Suppressor macrophage treated with lipopolysaccharide for 4 hours (primary cell): ENCODE data around the gene NPAS2.

ENCODE experiments used
- DNase-seq: peaks from one replicate; pipeline ENCODE4 v3.0.0-alpha.2; 2020

Gene NPAS2

DNA sequence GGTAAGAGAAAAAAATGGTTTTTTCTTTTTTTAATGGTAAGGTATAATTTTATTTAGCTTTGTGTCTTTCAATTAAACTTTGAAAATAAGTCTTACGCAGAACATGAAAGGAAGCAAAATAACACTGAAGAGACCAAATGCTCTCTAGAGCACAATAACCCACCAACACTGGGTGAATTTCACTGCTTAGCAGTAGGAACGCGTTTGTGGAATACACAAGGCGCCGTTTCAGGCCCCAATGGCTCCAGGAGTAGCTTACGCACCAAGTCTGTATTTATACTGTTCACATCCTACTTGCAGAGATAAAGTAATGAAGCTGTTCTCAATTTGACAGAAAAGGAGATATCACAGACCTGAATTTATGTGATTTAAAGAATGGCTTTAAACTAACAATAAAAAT, 205.6 kb downstream of the NPAS2 start:
- DNase-seq = no peak

DNA sequence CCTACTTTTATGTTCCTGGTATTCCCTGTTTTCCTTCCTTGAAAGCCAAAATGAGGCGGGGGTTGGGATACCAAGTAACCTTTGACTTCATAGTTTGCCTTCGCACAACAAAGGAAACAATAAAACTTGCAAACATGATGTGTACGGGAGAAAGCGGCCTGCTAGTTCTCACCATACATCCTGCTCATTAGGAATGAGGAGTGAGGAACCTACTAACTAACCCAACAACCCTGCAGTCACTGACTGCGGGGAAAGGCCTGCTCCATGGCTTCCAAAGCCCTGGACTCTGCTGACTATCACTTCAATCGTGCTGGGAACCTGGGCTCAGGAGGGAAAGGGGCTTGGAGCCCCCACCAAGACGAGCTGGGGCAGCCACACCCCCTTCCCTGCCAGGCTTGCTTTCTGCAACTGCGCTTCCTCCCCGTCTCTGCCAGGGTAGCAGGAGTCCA, 206.3 kb downstream of the NPAS2 start:
- DNase-seq = no peak

DNA sequence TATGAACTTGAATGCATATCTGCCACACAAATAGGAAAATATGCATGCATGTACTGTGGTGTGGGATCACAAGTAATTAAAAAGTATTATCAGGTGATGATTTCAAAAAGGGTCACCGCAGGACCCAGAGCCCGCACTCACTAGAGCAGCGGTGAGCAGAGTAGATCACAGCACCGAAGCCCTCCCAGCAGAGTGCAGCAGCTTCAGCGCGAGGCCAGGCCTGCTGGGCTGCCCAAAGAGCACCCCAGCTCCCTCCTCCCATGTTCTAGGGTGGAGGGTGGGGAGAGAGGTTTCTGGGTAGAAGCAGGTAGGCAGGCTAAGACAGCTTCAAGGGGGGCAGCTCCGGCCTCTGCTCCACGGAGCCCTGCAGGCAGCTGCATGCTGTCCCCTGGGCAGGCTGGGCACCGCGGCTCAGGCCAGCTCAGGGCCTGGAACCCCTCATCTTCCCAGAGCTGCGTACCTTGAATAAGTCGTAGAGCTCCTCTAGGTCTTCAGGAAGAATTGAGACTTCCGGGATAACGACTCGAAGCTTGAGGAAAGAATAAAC, 207.1 kb downstream of the NPAS2 start:
- DNase-seq = no peak

DNA sequence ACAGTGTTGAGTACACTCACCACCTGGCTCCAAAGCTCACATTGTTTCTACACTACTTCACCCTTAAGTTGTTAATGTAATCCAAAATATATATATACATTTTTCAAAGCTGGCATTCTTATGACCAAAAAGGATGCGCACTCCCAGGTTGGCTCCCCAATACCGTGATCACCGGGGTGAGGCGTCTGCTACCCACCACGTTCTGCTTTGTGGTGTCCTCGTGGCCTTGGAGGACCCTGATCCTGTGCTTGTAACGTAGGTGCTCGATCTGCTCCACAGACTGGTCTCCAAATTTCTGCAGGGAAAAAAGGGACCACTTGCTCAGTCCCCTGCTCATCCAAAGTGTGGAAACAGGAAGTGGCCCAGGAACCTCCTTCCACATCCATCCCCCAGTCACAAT, 207.9 kb downstream of the NPAS2 start:
- no peak for DNase-seq

DNA sequence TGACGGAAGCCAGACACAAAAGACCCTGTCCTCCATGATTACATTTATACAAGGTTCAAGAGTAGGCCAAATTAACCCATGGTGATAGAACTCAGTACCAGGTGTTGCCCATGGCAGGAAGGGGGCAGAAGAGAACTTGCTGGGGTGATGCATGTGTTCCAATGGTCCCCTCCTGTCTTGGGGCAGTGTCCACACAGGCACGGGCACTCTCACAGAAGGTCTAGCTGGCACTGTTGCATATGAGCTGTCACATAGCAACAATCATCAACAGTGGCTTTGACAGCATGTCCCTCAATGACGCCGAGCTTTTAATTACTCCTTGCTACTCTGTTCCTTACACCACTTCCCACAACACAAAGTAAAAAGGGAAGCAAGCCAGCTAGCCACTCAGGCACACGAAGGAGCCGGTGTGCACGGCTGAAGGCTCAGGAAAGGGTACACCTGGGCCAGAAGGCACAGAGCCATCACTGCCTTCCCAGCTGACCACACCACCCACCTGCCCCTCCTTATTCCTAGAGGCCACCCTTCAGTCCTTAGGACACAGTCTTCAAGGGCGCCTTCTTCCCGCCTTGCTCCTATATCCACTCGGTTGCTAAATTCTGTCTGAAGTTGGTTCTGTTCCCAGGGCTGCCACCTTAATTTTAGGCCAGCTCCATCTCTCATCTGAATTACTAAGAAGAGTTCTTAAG, 211.1 kb downstream of the NPAS2 start:
- peak; percentile 9 for DNase-seq

DNA sequence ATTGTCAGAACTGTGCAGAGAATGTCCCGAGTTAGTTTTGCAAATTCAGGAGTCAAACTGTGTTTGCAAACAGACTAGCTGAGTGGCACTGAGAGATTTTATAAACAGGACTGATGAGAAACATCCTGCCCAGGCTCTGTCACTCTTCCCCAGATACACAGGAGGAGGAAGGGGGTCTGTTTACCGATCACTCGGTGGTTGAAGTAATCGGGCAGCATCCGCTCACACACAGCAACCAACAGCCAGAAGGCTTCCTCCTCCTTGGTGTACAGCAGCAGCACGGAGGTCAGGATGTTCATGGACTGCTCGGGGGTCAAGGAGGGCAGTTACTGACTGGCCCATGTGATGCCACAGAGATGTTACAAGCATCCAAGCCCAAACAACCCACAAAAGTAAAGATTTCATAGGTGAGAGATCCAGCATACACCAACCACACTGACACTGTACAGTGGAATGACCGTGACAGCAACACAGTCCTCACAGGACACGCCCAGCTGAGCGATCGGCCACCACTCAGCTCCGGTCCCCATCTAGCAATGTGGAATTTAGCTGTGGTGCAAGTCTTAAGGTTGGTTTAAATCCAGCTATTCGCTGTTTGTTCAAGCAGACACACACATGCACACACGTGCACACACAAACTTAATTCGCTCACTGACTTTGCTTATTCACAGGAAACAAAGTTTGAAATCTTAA, 212.3 kb downstream of the NPAS2 start:
- no peak for DNase-seq

DNA sequence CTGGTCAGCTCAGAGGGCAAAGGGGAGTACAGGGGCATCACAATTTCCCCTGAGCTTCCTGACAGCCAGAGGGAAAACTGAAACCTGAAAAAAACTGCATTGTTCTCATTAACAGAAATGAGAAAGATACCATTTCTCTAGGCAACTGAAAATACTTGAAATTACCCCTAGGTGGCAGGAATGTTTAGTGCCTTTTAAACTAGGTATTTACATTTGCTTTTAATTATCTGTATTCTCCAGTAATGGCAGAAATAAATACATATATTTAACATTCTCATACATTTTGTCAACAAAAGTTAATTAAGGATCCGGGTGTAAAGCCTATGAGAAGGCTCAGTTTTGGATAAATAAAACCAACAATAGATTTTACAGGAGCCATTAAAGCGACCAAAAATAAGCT, 216.6 kb downstream of the NPAS2 start:
- peak; percentile 56 for DNase-seq

DNA sequence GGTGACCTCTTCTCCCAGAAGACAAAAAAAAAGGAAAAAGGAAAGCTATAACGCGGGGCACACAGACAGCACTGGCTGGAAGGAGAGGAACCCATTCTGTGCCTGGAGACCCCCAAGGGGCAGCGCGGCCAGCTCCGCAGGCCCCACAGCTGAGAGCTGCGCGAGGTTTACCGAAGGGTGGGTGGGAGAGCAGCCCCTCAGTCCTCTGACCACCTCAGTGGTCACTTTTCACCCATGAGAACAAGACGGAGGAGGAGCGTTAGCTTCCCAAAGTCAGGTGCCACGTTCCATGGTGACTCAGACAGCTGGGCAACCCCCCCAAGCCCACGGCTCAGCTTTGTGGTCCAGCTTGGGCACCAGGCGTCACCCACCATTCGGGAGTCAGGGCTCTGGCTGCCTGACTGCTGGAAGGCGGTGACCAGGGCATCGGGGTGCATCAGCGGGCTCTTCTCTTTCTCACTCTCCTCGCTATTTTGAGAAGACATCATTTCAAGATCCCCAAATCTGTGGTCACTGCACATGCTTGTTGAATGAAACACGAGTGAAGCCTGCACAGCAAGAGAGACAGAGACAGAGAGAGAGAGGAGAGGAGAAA, 217.3 kb downstream of the NPAS2 start:
- no peak for DNase-seq

DNA sequence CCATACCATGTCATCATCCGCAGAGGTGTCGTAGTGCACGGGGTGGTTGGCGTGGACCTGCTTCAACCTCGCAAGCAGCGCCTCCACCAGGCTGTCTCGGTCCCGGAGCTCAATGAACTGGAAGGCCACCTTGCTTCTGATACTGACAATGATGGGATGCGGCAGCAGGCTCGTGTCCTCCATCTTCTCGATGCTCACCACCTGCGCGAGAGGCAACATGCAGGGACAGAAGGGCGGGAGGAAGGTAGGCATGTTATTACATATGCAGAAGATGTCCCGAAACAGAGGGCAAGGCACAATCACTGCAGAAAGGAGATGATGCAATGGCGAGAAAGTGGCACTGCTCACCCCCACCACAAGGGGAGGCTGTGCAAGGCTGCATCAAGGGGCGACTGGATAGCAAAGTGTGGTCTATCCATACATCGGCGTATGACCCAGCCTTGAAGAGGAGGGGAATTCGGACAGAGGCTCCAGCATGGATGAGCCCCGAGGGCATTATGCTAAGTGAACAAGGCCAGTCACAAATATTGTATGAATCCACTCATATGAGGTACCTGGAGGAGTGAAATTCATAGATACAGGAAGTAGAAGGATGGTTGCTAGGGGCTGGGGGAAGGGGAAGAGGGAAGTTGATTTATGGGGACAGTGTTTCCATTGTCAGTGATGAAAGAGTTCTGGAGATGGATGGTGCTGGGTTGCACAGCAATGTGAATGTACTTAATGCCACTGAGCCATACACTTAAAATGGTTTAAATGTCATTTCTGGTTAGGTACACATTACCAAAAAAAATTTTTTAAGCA, 218.7 kb downstream of the NPAS2 start:
- DNase-seq = peak; percentile 48

DNA sequence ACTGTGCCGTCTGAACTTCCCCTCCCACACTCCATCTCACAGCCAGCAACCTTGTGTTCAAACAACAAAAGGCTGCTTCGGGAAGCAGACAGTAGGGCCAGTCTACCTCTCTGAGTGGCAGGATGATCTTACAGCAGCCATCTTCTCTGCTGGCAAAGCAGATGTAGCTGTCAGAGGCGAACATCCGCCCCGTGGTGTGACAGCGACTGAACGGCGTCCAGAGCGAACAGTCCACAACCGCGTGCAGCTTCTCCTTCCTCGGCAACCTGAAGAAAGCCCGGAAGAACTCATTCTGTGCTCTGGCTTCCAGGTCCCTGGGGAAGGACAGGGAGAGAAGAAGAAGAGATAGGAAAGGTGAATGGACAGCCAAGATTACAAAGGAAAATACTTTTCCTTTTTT, 220.1 kb downstream of the NPAS2 start:
- no peak for DNase-seq

DNA sequence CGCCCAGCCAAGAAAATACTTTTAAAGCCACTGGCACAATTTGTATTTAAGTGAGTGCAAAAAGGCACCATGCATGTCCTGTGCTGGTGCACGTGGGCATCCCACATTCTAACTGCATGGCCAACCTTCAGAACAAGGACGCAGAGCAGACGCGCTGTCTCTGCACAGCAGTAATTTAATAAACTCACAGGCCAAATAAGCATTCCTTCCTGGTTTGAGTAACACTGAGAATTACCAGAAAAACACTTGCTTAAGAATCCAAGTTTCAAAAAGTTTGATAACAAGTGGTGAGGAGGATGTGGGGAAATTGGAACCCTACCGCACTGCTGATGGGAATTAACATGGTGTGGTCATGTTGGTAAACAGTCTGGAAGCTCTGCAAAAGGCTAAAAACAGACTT, 220.8 kb downstream of the NPAS2 start:
- DNase-seq = peak; percentile 58

DNA sequence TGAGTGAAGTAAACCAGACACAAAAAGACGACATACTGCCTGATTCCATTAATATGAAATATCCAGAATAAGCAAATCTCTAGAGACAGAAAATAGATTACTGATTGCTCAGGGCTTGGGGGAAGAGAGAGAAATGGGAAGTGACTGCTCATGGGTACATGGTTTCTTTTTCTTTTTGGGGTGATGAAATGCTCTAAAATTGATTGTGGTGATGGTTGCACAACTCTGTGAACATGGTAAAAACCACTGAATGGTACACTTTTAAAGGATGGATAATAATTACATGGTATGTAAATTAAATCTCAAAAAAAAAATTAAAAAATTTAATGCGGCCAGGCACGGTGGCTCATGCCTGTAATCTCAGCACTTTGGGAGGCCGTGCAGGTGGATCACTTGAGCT, 221.5 kb downstream of the NPAS2 start:
- DNase-seq = peak; percentile 84

DNA sequence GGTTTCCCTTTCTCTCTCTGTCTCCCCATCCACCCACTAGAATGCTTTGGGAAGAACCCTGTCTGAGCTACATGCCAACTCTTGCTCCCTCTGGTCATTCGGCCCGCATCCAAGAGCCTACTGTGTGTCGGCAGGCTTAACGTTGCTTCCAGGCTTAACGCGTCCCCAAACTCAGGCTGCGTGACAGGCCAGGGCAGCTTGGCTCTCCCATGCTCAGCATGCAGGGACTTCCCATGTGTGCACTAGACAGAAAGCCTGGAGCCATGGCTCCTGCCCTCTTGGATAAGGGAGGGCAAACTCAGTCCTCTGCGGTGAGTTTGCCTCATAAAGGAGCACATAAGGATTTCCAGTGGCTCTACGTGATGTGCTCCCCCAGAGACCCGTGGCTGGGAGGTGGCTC, 225.4 kb downstream of the NPAS2 start:
- no peak for DNase-seq
